ENCODE data around the gene TMCO5A.
"Not testable (repeated sequence)": the region's sequence is repeated elsewhere in the genome, so short reads cannot be mapped to it uniquely, and the experiment has no call there.

TMCO5A gene

GRCh38 chr15:37934340-37934739 lies at the start of gene TMCO5A:
Gene TMCO5A (plus strand): TSS chr15:37934640. CDS start chr15:37936324, 1,684 bp downstream.
- no peak for DNase-seq (ENCODE audit: low read depth)

- DNase-seq (ENCODE audit: low read depth), result no peak
Observed at GRCh38 chr15:37885651-37886050, 48.8 kb upstream of the TMCO5A start.

DNA sequence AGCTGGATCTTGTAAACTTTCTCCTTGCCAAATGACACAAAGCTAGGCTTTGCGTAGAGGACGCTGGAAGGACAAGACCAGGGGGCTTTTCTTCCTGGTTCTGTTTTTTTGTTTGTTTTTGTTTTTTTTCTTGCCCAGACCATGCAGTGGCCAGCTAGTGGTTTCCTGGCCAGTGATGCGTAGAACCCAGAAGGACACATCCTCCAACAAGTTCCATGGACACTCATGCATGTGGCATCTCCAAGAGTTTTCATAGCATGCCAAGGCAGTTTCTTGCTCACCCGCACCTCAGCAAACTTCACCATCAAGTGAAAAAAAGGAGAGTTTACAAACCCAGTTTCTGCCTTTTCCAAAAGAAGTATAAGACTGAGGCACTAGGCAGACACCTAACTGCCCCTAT lies 46.1 kb upstream of the TMCO5A start:
- no peak for DNase-seq (ENCODE audit: low read depth)

DNA sequence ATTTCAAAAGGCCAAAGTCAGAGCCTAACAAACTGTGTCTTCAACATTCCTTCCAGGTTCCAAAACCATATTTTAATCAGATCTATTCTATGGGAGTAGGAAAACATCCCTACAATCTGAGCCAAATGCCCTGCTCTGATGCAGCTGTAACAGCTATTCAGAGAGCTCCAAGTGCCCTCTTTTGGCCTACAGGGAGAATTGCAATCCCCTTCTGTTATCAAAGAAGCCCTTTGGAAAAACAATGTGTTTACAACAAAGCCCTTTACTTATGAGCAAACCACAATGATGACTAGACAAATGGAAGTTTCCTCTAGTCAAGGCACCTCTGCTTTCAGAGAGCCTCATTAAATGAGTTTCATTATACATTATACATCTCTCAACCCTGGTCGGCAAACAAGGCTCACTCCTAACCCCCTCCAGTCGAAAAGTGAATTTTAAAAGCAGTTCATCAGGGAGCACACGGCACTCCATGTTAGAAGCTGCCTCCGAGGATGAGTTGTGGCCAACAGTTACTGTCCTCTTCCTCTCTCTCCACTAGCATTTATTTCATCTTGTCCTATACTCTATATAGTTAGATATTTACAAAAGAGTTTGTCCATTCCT lies 42.6 kb upstream of the TMCO5A start:
- peak; percentile 30 for DNase-seq (ENCODE audit: low read depth)

- DNase-seq (ENCODE audit: low read depth), result no peak
Observed at GRCh38 chr15:37893309-37893708, 41.1 kb upstream of the TMCO5A start.

- DNase-seq (ENCODE audit: low read depth), result no peak
Observed at GRCh38 chr15:37898362-37898761, 36.1 kb upstream of the TMCO5A start.

DNA sequence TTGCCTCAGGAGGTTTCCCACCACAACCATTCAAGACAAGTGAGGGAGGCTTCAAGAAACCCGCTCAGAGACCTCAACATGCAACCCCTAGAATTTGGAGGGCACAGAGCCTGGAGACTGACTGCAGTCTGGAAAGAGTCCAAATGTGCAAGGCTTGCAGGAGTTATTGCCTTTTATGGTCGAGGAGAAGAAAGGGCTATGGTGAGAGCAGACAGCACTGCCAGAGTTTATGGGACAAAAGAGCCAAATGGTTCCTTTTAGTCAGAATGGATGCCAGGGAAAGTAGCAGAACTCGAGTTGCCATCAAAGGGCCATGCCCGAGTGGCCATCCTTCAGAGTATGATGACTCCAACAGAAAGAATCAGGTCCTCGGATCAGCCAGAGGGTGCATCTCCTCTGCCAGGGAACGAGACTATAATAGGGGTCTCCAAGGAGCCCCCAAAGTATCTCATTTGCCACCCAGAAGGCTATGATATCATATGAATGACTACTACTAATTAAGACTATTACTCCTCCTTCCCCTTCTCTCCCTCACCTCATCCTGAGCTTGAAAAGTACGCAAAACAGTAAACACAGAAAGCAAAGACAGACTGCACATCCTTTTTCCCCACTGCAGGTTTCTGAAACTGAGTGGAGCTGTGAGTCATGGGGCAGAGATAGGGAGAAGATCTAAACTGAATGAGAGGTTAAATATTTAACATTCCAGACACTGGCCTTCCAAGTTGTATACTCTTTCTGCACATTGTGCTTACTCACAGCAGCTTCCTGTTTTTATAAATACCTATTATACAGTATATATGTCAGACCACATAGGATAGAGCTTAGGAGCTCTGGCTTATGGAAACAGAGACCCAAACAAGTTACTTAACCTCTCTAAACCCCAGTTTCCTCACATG lies 33.9 kb upstream of the TMCO5A start:
- DNase-seq (ENCODE audit: low read depth), result no peak

DNA sequence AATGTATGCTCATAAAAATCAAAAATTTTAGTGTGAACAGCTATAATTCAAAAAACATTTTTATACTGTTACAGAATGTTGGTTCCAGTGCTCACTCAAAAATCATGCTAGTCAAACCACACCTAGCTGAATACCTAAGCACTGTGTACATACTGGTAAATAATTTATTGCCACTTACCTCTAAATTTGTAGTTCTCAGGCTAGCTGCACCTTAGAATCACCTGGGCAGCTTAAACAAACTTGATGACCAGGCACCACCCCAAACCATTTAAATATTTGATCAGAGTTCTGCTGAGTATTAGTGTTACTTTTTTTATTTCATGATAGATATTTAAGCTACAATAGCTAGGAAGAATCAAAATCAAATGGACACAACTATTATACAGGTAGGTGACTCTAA lies 32.3 kb upstream of the TMCO5A start:
- DNase-seq (ENCODE audit: low read depth), result no peak

DNA sequence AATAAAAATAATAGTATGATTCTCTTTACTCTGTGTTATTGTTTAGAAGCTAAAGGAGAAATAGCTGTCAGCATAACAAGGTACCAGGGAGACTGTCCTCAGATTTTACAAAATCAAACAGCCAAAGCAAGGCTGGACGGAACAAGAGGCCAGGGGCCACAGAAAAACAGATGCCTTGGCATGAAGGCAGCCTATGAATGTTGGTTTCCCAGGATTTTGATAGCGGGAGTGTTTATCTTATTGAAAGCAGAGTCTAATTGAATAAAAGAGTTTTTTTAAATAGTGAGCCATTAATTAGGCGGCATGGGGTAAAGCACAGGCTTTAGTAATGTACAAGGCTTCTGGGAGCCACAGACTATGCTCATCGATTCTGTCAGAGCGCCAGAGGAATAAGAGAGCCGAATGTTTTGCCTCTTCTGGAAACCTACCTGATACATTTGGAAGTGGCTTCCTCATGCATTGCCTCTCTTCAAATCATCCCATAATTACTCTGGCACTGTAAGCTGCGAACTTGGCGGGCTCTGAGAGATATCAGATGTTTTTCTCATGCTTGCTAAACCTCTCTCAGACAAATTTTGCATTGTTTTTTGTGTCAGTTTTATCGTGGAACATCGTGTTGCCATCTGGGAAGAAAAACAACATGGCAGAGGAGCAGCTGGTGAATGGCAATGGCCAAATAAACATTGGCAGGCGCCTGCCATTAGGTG lies 30.4 kb upstream of the TMCO5A start:
- no peak for DNase-seq (ENCODE audit: low read depth)

DNA sequence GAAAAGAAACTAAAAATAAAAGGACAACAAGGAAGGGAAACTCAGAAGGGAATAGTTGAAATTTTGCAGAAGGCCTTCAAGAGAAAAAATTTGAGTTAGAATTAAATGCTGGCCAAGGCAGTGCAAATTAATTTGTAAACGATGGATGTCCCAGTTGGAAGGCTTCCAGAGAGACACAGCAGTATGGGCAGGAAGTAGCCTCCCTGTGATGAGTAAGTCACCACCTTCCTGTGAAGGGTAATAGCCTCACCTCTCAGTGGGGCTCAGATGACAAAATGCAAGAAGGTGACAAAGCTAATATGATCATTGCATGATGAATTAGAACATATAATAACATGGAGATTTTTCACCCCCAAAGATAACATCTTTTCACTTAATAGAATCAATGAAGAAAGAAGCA lies 27.3 kb upstream of the TMCO5A start:
- no peak for DNase-seq (ENCODE audit: low read depth)

GRCh38 chr15:37921527-37922385 lies 12.7 kb upstream of the TMCO5A start:
- DNase-seq (ENCODE audit: low read depth), result no peak

GRCh38 chr15:37926136-37926535 lies 8.3 kb upstream of the TMCO5A start:
- no peak for DNase-seq (ENCODE audit: low read depth)

DNA sequence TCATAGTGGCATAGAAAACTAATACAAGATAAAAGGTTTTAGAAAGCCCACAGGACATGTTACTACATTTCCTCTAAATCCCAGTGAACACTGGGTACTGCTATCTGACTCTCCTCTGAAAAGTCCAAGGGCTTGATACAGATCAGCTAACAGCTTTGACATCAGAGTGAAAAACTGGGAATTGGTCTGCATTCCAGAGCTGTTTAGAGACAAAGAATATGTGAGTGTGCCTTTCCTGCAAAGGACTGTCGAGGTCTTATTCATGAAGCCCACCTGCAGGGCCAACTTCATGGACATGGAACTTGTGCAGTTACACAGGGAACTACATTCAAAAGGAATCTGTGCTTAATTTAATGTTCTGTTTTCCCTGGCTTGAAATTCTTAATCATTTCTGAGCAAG lies 5.2 kb upstream of the TMCO5A start:
- no peak for DNase-seq (ENCODE audit: low read depth)

DNA sequence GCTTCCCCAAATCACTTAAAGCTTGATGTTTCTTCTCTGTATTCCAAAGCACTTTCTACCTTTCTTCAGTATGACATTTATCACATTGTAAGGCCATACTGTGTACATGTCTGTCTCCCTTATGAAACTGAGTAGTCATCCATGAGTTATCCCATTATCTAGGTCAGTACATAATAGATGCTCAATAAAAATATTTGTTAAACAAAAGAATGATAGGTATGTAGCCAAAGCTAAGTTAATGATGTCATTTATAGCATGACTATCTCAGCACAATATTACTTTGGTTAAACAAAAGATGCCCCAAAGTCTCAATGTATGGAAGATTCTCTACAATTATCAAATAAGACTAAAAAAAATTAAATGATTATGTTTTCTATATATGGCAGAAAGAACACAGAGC lies 3.1 kb upstream of the TMCO5A start:
- DNase-seq (ENCODE audit: low read depth), result no peak

DNA sequence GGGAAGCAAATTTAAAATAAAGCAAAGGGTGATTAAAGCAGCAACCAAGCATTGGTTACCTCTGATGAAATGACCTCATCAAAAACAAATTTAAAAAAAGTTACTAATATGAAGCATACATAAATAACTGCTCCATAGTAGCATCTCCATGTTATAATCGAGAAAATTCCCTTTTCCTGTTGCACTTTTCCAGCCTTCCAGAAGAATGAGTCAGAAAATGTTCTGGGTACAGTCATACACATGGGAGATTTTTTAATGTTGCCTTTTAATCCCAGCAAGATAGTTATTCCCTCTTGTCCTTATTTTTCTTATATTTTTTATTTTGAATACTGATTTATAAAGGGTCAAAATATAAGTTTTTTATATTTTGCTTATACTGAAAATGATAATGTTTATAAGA lies 2.6 kb upstream of the TMCO5A start:
- no peak for DNase-seq (ENCODE audit: low read depth)

DNA sequence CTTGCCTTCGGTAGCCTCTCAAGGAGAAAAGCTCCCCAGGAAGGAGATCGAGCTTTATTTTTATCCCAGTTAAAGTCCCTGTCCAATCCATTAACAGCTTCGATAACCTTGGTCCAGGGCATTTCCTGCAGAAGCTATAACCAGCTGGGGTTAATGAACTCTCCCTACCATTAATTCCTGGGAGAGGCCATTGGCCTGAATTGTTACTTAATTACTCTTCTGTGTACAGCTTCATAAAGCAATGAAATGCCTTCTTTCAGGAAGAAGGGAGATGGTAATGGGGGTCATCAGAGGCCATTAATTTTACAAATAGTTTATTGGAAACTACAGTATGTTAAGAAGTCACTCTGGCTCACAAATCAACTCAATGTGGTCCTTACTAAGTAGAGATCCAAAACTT lies 1.9 kb upstream of the TMCO5A start:
- no peak for DNase-seq (ENCODE audit: low read depth)

DNA sequence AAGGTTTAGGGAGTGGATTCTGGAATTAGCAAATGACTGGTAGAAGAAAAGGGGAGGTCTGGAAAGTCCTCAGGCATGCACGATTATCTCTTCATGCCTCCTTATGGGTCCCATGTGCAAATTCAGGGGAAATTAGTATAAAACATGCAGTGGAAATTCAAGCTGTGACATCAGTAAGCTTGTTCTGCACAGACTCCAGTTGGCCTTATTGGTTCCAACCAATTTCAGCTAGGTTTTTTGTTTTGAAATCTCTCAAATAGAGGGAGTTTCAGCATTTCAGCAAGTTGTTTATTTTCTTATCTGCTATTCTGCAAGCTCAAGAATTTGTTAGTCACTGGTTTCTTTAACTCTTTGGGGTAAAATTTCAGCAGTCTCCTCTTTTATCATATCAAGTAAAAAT lies 774 bp upstream of the TMCO5A start:
- no peak for DNase-seq (ENCODE audit: low read depth)

GRCh38 chr15:37940876-37941275 lies 6.4 kb downstream of the TMCO5A start:
- DNase-seq (ENCODE audit: low read depth), result no peak

- DNase-seq (ENCODE audit: low read depth), result no peak
Observed at GRCh38 chr15:37941779-37942178, 7.3 kb downstream of the TMCO5A start.

DNA sequence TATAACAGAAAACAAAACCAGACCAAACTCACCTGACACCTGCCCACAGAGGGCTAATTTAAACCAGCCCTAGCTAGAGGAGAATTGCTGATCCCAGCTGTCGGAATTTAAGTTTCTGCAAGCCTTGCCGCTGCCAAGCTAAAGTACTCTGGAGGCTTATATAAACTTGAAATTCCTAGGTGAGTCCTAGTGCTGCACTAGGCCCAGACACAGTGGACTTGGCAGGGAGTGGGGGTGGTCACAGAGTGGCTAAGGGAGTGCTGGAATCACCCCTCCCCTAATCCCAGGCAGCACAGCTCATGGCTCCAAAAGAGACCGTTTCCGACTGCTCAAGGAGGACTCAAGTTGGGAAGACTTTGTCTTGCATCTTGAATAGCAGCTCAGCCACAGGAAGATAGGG lies 17.6 kb downstream of the TMCO5A start:
- no peak for DNase-seq (ENCODE audit: low read depth)

DNA sequence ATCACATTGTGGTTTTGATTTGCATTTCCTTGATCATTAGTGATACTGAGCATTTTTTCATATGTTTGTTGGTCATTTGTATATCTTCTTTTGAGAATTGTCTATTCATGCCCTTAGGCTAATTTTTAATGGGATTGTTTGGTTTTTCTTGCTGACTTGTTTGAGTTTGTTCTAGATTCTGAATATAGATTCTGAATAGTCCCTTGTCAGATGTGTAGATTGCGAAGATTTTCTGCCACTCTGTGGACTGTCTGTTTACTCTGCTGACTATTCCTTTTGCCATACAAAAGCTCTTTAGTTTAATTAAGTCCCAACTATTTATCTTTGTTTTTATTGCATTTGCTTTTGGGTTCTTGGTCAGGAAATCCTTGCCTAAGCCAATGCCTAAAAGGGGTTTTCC lies 26.3 kb downstream of the TMCO5A start:
- not testable (repeated sequence) for DNase-seq (ENCODE audit: low read depth)

- no peak for DNase-seq (ENCODE audit: low read depth)
Observed at GRCh38 chr15:37967788-37968187, 33.3 kb downstream of the TMCO5A start.

Measured in GM04504 (cell line).